Measurements from ENCODE around the gene TMEM250. TPM values are rescaled to one million over a fixed set of nuclear protein-coding genes. Genes with fewer than 3 reads are reported as not detected.
"Not testable (repeated sequence)": the region's sequence is repeated elsewhere in the genome, so short reads cannot be mapped to it uniquely, and the experiment has no call there.

Gene TMEM250
- total RNA-seq, 1 experiment from 2014 or later = 94.4 TPM

GRCh38 chr9:136104916-136105315 lies 13.8 kb downstream of the TMEM250 start:
- in situ Hi-C loops (cut with HindIII; ENCODE audit: low pct_unique_long_range_greater_than_20kb, low sequenced_read_pairs) = no loop called here
- DNase-seq (ENCODE audit: low read depth) = no peak

- in situ Hi-C loops (cut with HindIII; ENCODE audit: low pct_unique_long_range_greater_than_20kb, low sequenced_read_pairs) = no loop called here
- DNase-seq (ENCODE audit: low read depth) = no peak
Observed at GRCh38 chr9:136104488-136104800, 14.2 kb downstream of the TMEM250 start.

GRCh38 chr9:136103651-136104487 lies 14.8 kb downstream of the TMEM250 start:
- DNase-seq (ENCODE audit: low read depth) = no peak
- in situ Hi-C loops (cut with HindIII; ENCODE audit: low pct_unique_long_range_greater_than_20kb, low sequenced_read_pairs) = no loop called here

- in situ Hi-C loops (cut with HindIII; ENCODE audit: low pct_unique_long_range_greater_than_20kb, low sequenced_read_pairs); DNase-seq (ENCODE audit: low read depth): not testable (repeated sequence)
Observed at GRCh38 chr9:136101615-136102074, 17.0 kb downstream of the TMEM250 start.

GRCh38 chr9:136100700-136101614 lies 17.7 kb downstream of the TMEM250 start:
- in situ Hi-C loops (cut with HindIII; ENCODE audit: low pct_unique_long_range_greater_than_20kb, low sequenced_read_pairs) = no loop called here
- no peak for DNase-seq (ENCODE audit: low read depth)

GRCh38 chr9:136099542-136099941 lies 19.1 kb downstream of the TMEM250 start:
- in situ Hi-C loops (cut with HindIII; ENCODE audit: low pct_unique_long_range_greater_than_20kb, low sequenced_read_pairs) = no loop called here
- DNase-seq (ENCODE audit: low read depth) = no peak

GRCh38 chr9:136098844-136099243 lies 19.8 kb downstream of the TMEM250 start:
- in situ Hi-C loops (cut with HindIII; ENCODE audit: low pct_unique_long_range_greater_than_20kb, low sequenced_read_pairs) = no loop called here
- no peak for DNase-seq (ENCODE audit: low read depth)

- in situ Hi-C loops (cut with HindIII; ENCODE audit: low pct_unique_long_range_greater_than_20kb, low sequenced_read_pairs) = no loop called here
- no peak for DNase-seq (ENCODE audit: low read depth)
Observed at GRCh38 chr9:136098210-136098609, 20.5 kb downstream of the TMEM250 start.

- in situ Hi-C loops (cut with HindIII; ENCODE audit: low pct_unique_long_range_greater_than_20kb, low sequenced_read_pairs) = no loop called here
- DNase-seq (ENCODE audit: low read depth) = no peak
Observed at GRCh38 chr9:136096505-136097001, 22.1 kb downstream of the TMEM250 start.

- in situ Hi-C loops (cut with HindIII; ENCODE audit: low pct_unique_long_range_greater_than_20kb, low sequenced_read_pairs) = no loop called here
- no peak for DNase-seq (ENCODE audit: low read depth)
Observed at GRCh38 chr9:136095070-136096058, 23.3 kb downstream of the TMEM250 start, which contains the start of gene NACC2. Gene NACC2 (minus strand): TSS chr9:136095289. CDS start chr9:136050521, 44,768 bp downstream.

- in situ Hi-C loops (cut with HindIII; ENCODE audit: low pct_unique_long_range_greater_than_20kb, low sequenced_read_pairs) = no loop called here
- peak; percentile 56 for DNase-seq (ENCODE audit: low read depth)
Observed at GRCh38 chr9:136093995-136094881, 24.4 kb downstream of the TMEM250 start.

- peak; percentile 37 for DNase-seq (ENCODE audit: low read depth)
- in situ Hi-C loops (cut with HindIII; ENCODE audit: low pct_unique_long_range_greater_than_20kb, low sequenced_read_pairs) = no loop called here
Observed at GRCh38 chr9:136093346-136093986, 25.2 kb downstream of the TMEM250 start.

GRCh38 chr9:136092741-136093140 lies 25.9 kb downstream of the TMEM250 start:
- in situ Hi-C loops (cut with HindIII; ENCODE audit: low pct_unique_long_range_greater_than_20kb, low sequenced_read_pairs) = no loop called here
- DNase-seq (ENCODE audit: low read depth) = no peak

GRCh38 chr9:136092353-136092650 lies 26.4 kb downstream of the TMEM250 start:
- no peak for DNase-seq (ENCODE audit: low read depth)
- in situ Hi-C loops (cut with HindIII; ENCODE audit: low pct_unique_long_range_greater_than_20kb, low sequenced_read_pairs) = no loop called here

- in situ Hi-C loops (cut with HindIII; ENCODE audit: low pct_unique_long_range_greater_than_20kb, low sequenced_read_pairs) = no loop called here
- DNase-seq (ENCODE audit: low read depth) = no peak
Observed at GRCh38 chr9:136091582-136092352, 26.9 kb downstream of the TMEM250 start.
